Endothelial cell (in vitro differentiated cells): Measurements from ENCODE around the gene CDK11A. TPM values are rescaled to one million over a fixed set of nuclear protein-coding genes. Genes with fewer than 3 reads are reported as not detected.

Source experiments
- total RNA-seq: library from RNA; stranded (reverse); fragmentation: NEBNext Ultra II Directional; extraction: Animal tissue kit (Norgen Biotek cat#: 25700); gene quantifications from one replicate; pipeline ENCODE4 v1.2.1, GENCODE V29; 2021; ENCODE audit not compliant: unreplicated experiment

CDK11A gene
- total RNA-seq, 1 donor from 2014 or later, result 109 TPM

Other genes with a start within 250 kb of the CDK11A start
- gene ATAD3A, start 212.2 kb downstream of the CDK11A start, total RNA-seq, result 30.4 TPM
- gene TMEM240, start 183.7 kb downstream of the CDK11A start, total RNA-seq, result 6.6 TPM
- gene SSU72, start 149.5 kb downstream of the CDK11A start, total RNA-seq, result 114 TPM
- 11.6 TPM for gene FNDC10, start 124.2 kb downstream of the CDK11A start, total RNA-seq
- gene MIB2, start 108.9 kb downstream of the CDK11A start, total RNA-seq, result 84.4 TPM
- gene MMP23B, start 92.2 kb downstream of the CDK11A start, total RNA-seq, result 26.7 TPM
- 71.0 TPM for gene CDK11B, start 65.4 kb downstream of the CDK11A start, total RNA-seq
- gene SLC35E2B, start 31.6 kb downstream of the CDK11A start, total RNA-seq, result 140 TPM
- gene NADK, start 54.1 kb upstream of the CDK11A start, total RNA-seq, result 85.4 TPM
- gene GNB1, start 166.7 kb upstream of the CDK11A start, total RNA-seq, result 427 TPM
- gene CALML6, start 190.9 kb upstream of the CDK11A start, total RNA-seq, result 0.64 TPM
- 0.92 TPM for gene TMEM52, start 194.9 kb upstream of the CDK11A start, total RNA-seq